Aorta (tissue), 5 donors: ENCODE results near the gene MAST4. TPM values are rescaled to one million over a fixed set of nuclear protein-coding genes. Genes with fewer than 3 reads are reported as not detected.

ENCODE experiments used
- ATAC-seq: fragments of 200-7000 bp; cut with Tn5 transposase; one replicate; pipeline ENCODE4 v1.9.1; 2022; ENCODE audit warnings: moderate library complexity; ENCODE audit not compliant: low FRiP score
- DNase-seq, 2 donors: peaks; one replicate each; pipeline ENCODE4 v3.0.0-alpha.2; 2020
- H3K27ac ChIP-seq, 2 donors: one replicate each; pipeline ENCODE4 v1.5.1; 2013; ENCODE audit warnings: low read length in 2 of 2, mild to moderate bottlenecking in 2 of 2, moderate library complexity in 2 of 2, control low read depth in 1 of 2, inconsistent platforms in 1 of 2, low read depth in 1 of 2
- H3K27me3 ChIP-seq, 2 donors: one replicate each; pipeline ENCODE4 v1.6.1; 2013; ENCODE audit warnings: control low read depth in 1 of 2, low read length in 1 of 2, mild to moderate bottlenecking in 1 of 2, moderate library complexity in 1 of 2; ENCODE audit not compliant: insufficient read depth in 2 of 2, control insufficient read depth in 1 of 2
- H3K36me3 ChIP-seq, 2 donors: one replicate each; pipeline ENCODE4 v1.6.1; 2013; ENCODE audit warnings: control low read depth in 1 of 2, low read length in 1 of 2, mild to moderate bottlenecking in 1 of 2; ENCODE audit not compliant: insufficient read depth in 2 of 2, control insufficient read depth in 1 of 2
- H3K4me1 ChIP-seq, 2 donors: one replicate each; pipeline ENCODE4 v1.6.1; 2013; ENCODE audit warnings: low read length in 2 of 2, control low read depth in 1 of 2, mild to moderate bottlenecking in 1 of 2, moderate library complexity in 1 of 2; ENCODE audit not compliant: insufficient read depth in 2 of 2, control insufficient read depth in 1 of 2
- H3K4me3 ChIP-seq, 2 donors: one replicate each; pipeline ENCODE4 v1.5.1; 2013; ENCODE audit warnings: low read length in 2 of 2, control low read depth in 1 of 2, mild to moderate bottlenecking in 1 of 2
- H3K9me3 ChIP-seq: one replicate; pipeline ENCODE4 v1.6.1; 2013; ENCODE audit warnings: mild to moderate bottlenecking, low read length; ENCODE audit not compliant: control insufficient read depth
- WGBS, 2 donors: extraction: QIAGEN DNeasy Blood & Tissue Kit; methylation state at CpG; one replicate each; pipeline ENCODE4 v1.1.7; 2013; 5-methylcytosine and 5-hydroxymethylcytosine counted together
- intact Hi-C, 2 donors: fragments of 100-400 bp; cut with DNase I; formaldehyde crosslinking; loops; one replicate each; pipeline versions ENCODE4 v1.14.2 to v1.15.0; 2022
- polyA plus RNA-seq, 2 donors: library from polyadenylated mRNA; stranded (reverse); fragments of 200-250 nt; gene quantifications; one replicate each; pipeline ENCODE4 v1.2.3, GENCODE V29; 2013
- total RNA-seq, 2 donors: library from RNA; stranded (reverse); fragmentation: NEBNext Ultra II Directional; extraction: Animal tissue kit (Norgen Biotek cat#: 25700); gene quantifications; one replicate each; pipeline ENCODE4 v1.2.1, GENCODE V29; 2021
- donor health status: healthy with polysubstance abuse.
- donor health status: Bipolar disorder and iron deficiency.
- donor health status: DM: no; HTN: no; CAD: no.
- donor health status: DM: no; HTN: no; CAD: no.
- donor health status: DM: yes; HTN: yes; CAD: no.

Gene MAST4
- total and polyA plus RNA-seq, 4 donors = 2.4 to 66.5 (median 24.9) TPM

- H3K27me3 ChIP-seq = no peaks in the 10 kb centered on the region
- peaks cover 4 to 28% of the 10 kb centered on the region in 2 donors for H3K4me1 ChIP-seq
- H3K27ac ChIP-seq = no peak overlapping the region
- intact Hi-C loops = loop anchor here in 1 of 2 donors (5.0 kb wide), 1 partner anchor 85 kb away; no protein-coding TSS in a partner anchor
- no peaks in the 10 kb centered on the region for H3K36me3 ChIP-seq
- ATAC-seq = no peak
- no peak overlapping the region for H3K4me3 ChIP-seq
- no peak for DNase-seq
- no peaks in the 10 kb centered on the region for H3K9me3 ChIP-seq
- WGBS, 2 donors = 94 to 95% methylated on average over 2 of the region's 2 CpGs
Observed at GRCh38 chr5:67012171-67012570, 416.0 kb downstream of the MAST4 start.

- no peaks in the 10 kb centered on the region for H3K27me3 ChIP-seq
- WGBS, 2 donors = 1 to 6% methylated on average over 1 of the region's 1 CpG
- DNase-seq = no peak
- H3K36me3 ChIP-seq = no peaks in the 10 kb centered on the region
- no peak overlapping the region for H3K27ac ChIP-seq
- H3K4me1 ChIP-seq = peaks cover 2 to 16% of the 10 kb centered on the region in 2 donors
- H3K4me3 ChIP-seq = no peak overlapping the region
- intact Hi-C loops = loop anchor here in 1 of 2 donors (5.0 kb wide), 1 partner anchor 84 kb away; no protein-coding TSS in a partner anchor
- ATAC-seq = no peak
- H3K9me3 ChIP-seq = no peaks in the 10 kb centered on the region
Observed at GRCh38 chr5:67013719-67014118, 417.5 kb downstream of the MAST4 start.

GRCh38 chr5:67014191-67014590 lies 418.0 kb downstream of the MAST4 start:
- no peak overlapping the region for H3K27ac ChIP-seq
- intact Hi-C loops = loop anchor here in 1 of 2 donors (5.0 kb wide), 1 partner anchor 83 kb away; no protein-coding TSS in a partner anchor
- 81 to 90% methylated on average over 5 of the region's 5 CpGs for WGBS, 2 donors
- no peaks in the 10 kb centered on the region for H3K36me3 ChIP-seq
- DNase-seq (no peak), ATAC-seq (no peak)
- H3K4me3 ChIP-seq = no peak overlapping the region
- H3K27me3 ChIP-seq = no peaks in the 10 kb centered on the region
- peaks cover 2 to 12% of the 10 kb centered on the region in 2 donors for H3K4me1 ChIP-seq
- H3K9me3 ChIP-seq = no peaks in the 10 kb centered on the region

- peak; percentile 59 for ATAC-seq
- intact Hi-C loops = loop anchor here in 1 of 2 donors (5.0 kb wide), 1 partner anchor 82 kb away; no protein-coding TSS in a partner anchor
- peak overlapping the region in 1 of 2 donors; percentile 31 for H3K4me3 ChIP-seq
- H3K36me3 ChIP-seq = no peaks in the 10 kb centered on the region
- no peak for DNase-seq
- 3 to 5% methylated on average over 3 of the region's 3 CpGs for WGBS, 2 donors
- H3K4me1 ChIP-seq = peaks cover 2 to 13% of the 10 kb centered on the region in 2 donors
- no peaks in the 10 kb centered on the region for H3K27me3 ChIP-seq
- no peak overlapping the region for H3K27ac ChIP-seq
- H3K9me3 ChIP-seq = no peaks in the 10 kb centered on the region
Observed at GRCh38 chr5:67014957-67015400, 418.8 kb downstream of the MAST4 start.

GRCh38 chr5:67015541-67016191 lies 419.5 kb downstream of the MAST4 start:
- Histone ChIP-seq H3K4me3 (peak overlapping the region in 1 of 2 donors; percentile 31), H3K27ac (peak overlapping the region in 1 of 2 donors; percentile 76), H3K9me3 (no peaks in the 10 kb centered on the region), H3K4me1 (peaks cover 2 to 15% of the 10 kb centered on the region in 2 donors), H3K27me3 (no peaks in the 10 kb centered on the region), H3K36me3 (no peaks in the 10 kb centered on the region)
- peak; percentile 66 for ATAC-seq
- DNase-seq = no peak
- WGBS, 2 donors = 13 to 17% methylated on average over 8 of the region's 8 CpGs
- intact Hi-C loops = no loop called here

- Histone ChIP-seq H3K9me3 (no peaks in the 10 kb centered on the region), H3K36me3 (no peaks in the 10 kb centered on the region), H3K4me3 (no peak overlapping the region), H3K27me3 (no peaks in the 10 kb centered on the region), H3K4me1 (peaks cover 5 to 18% of the 10 kb centered on the region in 2 donors), H3K27ac (no peak overlapping the region)
- intact Hi-C loops = no loop called here
- DNase-seq (no peak), ATAC-seq (no peak)
- 95 to 96% methylated on average over 7 of the region's 7 CpGs for WGBS, 2 donors
Observed at GRCh38 chr5:67019065-67019845, 423.1 kb downstream of the MAST4 start.

GRCh38 chr5:67020096-67020615 lies 424.0 kb downstream of the MAST4 start:
- H3K4me1 ChIP-seq = peaks cover 5 to 18% of the 10 kb centered on the region in 2 donors
- intact Hi-C loops = no loop called here
- H3K27ac ChIP-seq = no peak overlapping the region
- 88 to 94% methylated on average over 3 of the region's 3 CpGs for WGBS, 2 donors
- no peaks in the 10 kb centered on the region for H3K27me3 ChIP-seq
- DNase-seq (no peak), ATAC-seq (no peak)
- no peaks in the 10 kb centered on the region for H3K36me3 ChIP-seq
- H3K4me3 ChIP-seq = no peak overlapping the region
- no peaks in the 10 kb centered on the region for H3K9me3 ChIP-seq

- ATAC-seq = no peak
- 41 to 54% methylated on average over 1 of the region's 1 CpG for WGBS, 2 donors
Observed at GRCh38 chr5:67021031-67021430, 424.8 kb downstream of the MAST4 start.

More at GRCh38 chr5:67021031-67021430, 424.8 kb downstream of the MAST4 start:
- H3K27ac ChIP-seq = no peak overlapping the region
- intact Hi-C loops = no loop called here
- no peak overlapping the region for H3K4me3 ChIP-seq
- DNase-seq = no peak
- H3K27me3 ChIP-seq = no peaks in the 10 kb centered on the region
- H3K36me3 ChIP-seq = no peaks in the 10 kb centered on the region
- peaks cover 3 to 11% of the 10 kb centered on the region in 2 donors for H3K4me1 ChIP-seq
- H3K9me3 ChIP-seq = no peaks in the 10 kb centered on the region
